GM21528 (cell line): ENCODE measurements around the gene ZNF317.

Experiments used
- ATAC-seq: cut with Tn5 transposase; IDR thresholded peaks from one replicate; pipeline ENCODE4 v1.9.1; 2021; ENCODE audit warnings: mild to moderate bottlenecking, moderate library complexity; ENCODE audit not compliant: unreplicated experiment, low FRiP score

ZNF317 gene

DNA sequence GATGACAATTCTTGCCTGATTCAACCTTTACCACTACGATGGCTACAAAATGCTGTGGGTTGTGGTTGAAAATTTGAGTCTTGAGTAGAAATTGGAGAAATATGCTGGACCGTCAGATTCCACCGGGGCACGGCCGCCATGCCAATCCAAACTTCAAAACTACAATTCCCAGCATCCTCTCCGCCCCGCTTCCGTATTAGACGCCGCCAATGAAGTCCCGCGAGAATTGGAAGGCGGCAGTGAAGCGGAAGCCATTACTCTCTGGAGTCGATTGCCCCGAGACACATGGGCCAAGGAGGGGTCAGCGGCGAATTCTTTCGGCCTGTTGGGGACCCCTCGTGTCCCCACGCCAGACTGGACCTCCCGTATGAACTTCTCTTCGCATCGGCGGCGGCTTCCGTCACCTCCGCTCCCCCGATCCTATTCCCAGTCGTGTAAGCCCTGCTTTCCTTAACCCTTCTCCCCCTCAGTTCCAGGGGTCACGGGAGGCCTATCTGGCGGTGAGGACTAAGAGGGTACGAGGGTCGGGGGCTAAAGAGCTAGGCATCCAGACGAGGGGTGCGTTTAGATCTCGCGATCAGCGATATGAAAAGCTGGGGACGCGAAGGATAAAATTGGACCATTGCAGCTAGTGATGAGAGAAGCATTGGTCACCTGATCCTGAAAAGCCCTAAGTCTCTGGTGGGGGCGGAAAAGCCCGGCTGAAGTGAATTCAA lies at the start of gene ZNF317:
ZNF317 (plus strand) TSS at position 239 of the 716 bp plus-strand sequence. CDS start 15,620 bp downstream, outside the sequence.
- peak; percentile 88 for ATAC-seq

DNA sequence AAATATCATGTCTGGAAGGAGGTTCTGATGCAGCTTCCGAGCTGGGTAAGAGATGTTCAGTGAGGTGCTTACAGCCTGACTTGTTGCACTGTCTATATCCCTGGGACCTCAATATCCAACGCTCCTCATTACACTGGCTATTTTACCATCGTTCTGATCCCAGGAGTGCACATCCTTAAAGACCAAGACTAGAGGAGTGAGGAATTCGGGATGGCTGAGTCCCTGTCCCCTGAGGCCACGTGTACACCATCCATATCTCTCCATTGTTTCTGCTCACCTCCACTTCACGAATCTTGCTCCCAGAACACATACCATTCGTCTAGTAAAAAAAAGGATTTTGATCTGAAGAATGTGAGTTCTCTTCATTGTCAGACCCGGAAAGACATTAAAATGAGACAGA lies 32.8 kb upstream of the ZNF317 start, which contains the start of gene OR7G2:
OR7G2 (minus strand) TSS at position 101 of the 400 bp plus-strand sequence. CDS start 4,232 bp downstream, outside the sequence.
- no peak for ATAC-seq

DNA sequence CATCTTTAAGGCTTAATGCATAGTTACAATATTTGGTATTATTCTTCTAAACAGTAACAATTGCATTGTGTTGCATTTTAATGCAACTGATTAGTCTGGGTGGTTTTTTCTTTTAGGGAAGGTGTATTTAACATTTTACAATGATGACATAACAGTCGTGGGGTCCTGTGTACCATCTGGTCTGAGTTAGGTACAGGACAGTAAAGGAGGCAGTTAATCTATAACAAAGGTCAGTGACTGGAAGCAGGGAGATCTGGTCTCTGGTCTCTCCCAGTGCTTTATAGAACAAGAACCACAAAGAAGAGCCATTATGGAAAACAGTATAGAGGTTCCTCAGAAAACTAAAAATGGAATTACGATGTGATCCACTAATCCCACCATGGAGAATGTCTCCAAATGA lies 30.2 kb upstream of the ZNF317 start:
- no peak for ATAC-seq

DNA sequence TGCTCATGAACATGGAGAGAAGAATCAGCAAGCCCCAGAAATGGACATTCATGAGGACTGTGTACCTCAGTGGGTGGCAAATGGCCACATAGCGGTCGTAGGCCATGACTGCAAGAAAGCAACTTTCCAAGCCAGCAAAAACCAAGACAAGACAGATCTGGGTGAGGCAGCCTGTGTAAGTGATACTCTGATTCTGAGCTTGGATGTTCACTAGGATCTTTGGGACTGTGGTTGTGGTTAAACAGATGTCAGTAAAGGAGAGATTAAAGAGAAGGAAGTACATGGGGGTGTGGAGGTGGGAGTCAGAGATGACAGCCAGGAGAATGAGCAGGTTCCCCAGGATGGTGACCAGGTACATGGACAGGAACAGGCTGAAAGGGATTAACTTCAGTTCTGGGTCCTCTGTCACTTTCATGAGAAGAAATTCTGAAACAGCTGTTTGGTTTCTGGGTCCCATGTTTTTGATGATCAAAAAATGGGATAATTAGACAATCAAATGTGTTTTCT lies 24.8 kb upstream of the ZNF317 start, which contains the start of gene OR7G1:
OR7G1 (minus strand) TSS at position 457 of the 507 bp plus-strand sequence; CDS start at position 457, 0 bp downstream.
- ATAC-seq: no peak

DNA sequence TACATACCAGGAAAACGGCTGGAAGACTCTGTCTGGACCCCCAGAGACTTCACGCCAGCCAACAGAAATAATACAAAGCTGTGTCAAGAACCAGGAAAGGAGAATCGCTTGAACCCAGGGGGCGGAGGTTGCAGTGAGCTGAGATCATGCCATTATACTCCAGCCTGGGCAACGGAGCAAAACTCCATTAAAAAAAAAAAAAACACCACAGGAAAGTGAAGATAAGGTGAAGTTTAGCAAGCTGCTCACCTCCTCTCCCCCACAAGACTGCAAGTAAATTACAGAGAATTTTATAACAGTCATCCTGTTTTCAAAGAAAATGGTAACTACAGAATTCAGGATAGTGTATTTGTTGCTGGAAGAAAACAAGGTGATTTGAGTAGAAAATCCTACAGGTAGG lies 23.6 kb upstream of the ZNF317 start:
- ATAC-seq: no peak

DNA sequence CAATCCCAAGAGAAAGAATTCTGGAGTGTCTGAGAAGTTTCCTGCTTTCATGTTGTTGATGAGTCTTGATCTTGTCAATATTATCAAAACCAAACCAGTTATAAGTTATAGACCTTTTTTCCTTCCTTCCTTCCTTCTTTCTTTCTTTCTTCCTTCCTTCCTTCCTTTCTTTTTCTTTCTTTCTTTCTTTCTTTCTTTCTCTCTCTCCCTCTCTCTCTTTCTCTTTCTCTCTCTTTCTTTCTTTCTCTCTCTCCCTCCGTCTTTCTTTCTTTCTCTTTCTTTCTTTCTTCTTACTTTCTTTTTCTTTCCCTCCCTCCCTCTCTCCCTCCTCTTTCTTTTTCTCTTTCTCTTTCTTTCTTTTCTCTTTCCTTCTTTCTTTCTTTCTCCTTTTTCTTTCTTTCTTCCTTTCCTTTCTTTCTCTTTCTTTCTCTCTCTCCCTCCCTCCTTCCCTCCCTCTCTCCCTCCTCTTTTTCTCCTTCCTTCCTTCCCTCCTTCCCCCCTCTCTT lies 13.2 kb upstream of the ZNF317 start, which contains the start of gene OR7G3:
OR7G3 (minus strand) TSS at position 51 of the 506 bp plus-strand sequence; CDS start at position 51, 0 bp downstream.
- ATAC-seq: no peak

DNA sequence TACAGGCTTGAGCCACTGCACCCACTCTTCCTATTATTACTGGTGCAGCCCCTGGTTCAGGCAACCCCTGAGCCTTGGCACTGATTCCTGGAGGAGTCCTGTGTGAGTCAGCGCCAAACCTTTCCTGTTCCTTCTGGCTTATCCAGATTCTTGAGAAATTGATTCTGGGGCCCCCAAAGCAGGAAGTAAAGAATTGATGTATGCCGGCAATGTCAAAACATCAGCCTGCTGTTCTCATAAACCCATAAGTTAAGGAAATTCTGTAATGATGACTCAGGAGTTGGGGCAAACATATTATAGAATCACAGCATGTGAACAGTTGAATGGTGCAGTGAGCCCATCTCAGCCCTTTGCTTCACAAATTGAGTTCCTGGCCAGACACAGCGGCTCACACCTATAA lies 12.0 kb upstream of the ZNF317 start:
- ATAC-seq: no peak

DNA sequence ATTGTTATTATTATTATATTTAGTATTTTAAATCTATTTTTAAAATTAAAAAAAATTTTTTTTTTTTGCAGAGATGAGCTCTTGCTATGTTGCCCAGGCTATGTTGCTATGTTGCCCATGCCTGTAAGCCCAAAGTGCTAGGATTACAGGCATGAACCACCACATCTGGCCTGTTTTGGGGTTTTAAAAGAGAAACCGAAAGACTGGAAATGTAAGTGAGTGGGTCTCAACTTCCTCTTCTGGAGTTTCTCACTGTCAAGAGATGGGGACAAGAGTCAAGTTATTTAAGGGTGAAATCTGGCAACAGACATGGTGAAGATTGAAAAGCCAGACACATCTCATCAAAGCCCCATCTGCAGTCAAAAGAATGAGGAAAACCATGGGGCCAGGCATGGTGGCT lies 9.2 kb upstream of the ZNF317 start:
- no peak for ATAC-seq

DNA sequence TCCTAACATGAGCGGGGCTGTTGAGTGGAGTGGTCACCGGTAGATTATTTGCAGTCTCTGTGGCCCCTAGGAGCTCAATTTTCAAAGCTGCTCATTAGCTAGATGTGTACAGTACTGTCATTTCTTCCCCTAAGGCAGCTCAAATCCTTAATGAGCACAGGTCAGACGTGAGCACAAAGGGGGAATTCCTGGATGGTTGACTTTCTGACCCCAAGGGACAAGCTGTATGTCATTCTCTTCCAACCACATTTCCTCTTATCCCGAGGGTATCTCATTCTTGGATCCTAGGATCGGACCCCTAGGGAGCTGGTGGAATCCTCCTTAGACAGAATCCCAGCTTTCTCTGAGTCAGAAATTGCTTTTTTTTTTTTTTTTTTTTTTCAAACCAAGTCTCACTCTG lies 7.8 kb upstream of the ZNF317 start:
- no peak for ATAC-seq

DNA sequence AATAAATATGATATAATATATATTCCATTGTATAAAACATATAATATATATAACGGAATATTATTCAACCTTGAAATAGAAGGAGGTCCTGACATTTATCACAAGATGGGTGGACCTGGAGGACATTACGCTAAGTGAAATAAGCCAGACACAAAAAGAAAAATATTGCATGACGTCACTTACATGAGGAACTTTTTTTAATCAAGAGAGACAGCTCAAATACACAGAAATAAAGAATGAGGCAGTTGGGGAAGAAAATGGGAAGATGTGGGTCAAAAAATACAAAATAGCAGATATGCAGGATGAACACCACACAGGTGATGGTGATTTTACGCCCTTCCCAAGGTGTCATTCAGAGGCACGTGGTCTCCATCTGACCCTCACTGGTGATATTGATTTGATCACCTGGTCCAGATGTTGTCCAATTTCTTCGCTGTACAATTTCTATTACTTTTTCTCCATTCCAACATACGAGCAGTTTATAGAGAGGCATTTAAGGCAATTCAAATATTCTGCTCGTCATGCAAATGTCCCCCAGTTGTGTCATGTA lies 513 bp upstream of the ZNF317 start:
- ATAC-seq: peak; percentile 30

DNA sequence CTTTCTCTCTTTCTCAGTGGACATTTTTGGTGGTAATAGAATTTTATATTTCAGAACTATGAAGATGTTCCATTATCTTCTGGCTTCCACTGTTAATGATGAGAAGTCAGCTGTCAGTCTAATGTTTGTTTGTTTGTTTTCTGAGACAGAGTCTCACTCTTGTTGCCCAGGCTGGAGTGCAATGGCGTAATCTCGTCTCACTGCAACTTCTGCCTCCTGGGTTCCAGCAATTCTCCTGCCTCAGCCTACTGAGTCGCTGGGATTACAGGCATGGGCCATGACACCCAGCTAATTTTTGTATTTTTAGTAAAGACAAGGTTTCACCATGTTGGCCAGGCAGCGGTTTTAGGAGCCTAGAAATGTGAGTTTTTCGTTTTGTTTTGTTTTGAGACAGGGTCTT lies 4.7 kb downstream of the ZNF317 start:
- no peak for ATAC-seq

DNA sequence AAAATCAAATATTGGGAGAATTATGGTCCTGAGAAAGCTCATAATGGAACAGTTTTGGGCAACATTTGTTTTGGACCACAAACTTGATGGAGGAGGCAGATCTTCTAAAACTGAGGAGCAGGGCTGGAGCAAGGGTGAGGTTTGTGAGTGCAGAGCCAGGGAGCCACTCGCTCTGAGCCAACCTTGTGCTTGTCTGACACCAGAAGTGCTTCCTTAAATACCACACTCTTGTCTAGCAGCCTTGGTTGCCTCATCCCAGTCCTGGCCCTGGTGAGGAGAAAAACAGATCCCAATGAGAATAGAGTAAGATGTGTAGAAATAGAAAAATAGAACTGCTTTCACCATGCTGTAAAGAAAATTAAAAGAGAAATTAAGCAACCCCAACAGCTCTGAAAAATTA lies 6.7 kb downstream of the ZNF317 start:
- ATAC-seq: no peak

DNA sequence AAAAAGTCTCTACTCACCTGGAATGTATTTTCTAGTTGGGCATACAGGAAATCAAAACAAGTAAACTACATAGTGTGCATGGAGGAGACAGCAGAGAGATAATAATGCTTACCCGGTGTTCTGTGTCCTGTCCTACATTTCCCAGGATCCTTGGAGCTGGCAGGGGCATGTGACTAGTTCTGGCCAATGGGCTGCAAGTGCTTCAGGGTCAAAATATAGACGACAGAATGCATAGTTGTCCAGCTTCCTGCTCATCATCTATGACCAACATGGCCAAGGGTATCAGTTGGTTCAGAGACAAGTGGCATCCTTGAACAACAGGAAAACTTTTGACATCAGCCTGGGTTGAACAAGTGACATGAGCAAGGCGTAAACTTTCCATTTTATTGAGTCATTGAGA lies 8.5 kb downstream of the ZNF317 start:
- no peak for ATAC-seq

DNA sequence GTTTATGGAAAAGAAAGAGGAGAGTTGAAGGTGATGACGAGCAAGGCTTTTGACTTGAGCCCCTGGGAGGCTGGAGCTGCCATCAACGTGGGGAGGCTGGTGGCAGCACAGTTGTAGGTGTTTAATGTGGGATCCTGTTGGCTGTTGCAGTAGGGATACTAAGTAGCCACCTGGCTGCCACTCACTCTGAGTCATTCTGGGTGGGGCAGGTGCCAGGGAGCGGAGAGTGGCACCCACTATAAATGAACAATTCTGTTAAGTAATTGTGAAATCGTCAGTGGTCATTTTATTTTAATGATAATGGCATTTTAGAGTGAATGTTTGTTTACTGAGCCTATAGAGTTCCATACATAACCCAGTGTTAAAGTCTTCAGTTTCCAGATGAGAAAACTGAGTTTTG lies 9.8 kb downstream of the ZNF317 start:
- no peak for ATAC-seq

DNA sequence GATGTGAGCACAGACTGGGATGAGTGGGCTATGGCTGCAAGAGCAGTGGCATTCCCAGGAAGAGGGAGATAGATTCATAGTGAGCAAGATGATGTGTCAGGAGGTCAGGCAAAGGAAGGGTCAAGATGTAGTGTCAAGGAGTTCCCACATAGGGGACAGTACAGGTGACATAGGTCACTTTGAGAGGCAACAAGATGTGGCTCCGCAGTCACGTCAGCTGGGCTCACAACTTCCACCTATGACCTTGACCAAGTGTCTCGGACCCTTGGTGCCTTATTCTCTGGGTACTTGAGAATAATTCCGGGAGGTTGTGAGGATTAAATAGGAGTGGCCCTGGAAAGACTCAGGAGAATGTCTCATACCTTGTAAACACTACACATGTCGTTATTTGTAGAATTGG lies 10.5 kb downstream of the ZNF317 start:
- no peak for ATAC-seq

DNA sequence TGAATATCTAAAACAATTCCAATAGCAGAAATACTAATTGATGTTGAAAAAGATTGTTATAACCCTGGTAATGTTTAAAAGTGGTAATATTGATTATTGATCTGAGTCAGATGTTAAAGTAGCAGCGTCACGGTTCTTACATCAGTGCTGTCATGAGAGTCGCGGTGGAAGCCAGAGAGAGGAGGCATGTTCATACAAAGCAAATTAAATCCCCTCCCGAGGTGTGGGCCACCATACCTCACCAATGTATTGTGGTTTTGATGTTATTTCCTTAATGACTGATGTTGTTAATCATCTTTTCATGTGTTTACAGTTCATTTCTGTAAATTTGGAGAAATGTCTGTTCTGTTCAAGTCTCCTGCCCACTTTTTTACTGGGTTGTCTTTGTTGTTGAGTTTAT lies 11.2 kb downstream of the ZNF317 start:
- ATAC-seq: no peak

DNA sequence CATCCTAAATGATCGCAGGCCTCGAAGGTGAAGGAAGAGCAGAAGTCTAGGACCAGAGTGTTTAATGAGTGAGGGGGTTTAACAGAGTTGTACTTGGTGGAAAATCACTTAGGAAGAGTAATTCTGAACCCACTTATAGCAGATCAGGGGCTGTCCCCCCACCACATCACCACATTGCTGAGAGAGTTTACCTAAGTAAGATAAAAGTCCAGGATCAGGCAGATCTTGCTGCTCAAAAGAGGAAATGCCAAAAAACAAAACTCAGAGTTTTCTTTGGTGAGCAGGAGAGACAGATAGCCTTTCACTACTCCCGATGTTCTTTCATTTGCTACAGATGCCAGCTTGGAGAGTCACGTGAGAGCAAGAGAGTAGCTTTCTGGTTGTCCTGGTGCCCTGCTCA lies 15.4 kb downstream of the ZNF317 start:
- no peak for ATAC-seq

DNA sequence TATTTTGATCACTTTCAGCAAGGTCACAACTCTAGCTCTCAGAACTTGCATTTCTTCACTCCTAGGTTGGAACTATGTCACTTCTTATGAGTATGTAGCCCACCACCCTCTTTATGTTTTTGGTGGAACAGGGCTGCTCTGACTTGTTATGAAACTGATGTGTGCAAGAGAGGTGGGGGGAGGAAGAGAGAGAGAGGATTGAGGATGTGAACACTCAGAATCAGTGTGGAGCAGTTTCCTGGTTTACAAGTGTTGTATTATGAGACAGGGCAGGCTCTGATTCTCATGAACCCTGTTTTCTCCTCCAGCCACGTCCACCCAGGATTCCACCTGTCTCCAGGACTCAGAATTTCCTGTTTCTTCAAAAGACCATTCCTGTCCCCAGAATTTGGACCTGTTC lies 16.1 kb downstream of the ZNF317 start:
- ATAC-seq: no peak

DNA sequence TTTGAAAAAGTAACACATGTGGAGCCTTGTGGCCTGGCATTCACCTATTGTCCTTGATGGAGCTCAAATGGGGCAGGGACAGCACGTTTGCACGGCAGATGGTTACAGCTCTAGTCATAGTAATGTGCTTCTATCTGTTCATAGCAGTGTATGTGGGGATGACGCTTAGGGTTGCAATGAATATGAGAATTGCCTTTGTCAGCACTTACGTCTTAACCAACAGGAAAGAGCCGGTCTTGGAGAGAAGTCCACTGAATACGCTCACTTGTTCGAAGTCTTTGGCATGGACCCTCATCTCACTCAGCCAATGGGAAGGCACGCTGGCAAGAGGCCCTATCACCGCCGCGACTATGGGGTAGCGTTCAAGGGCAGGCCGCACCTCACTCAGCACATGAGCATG lies 19.7 kb downstream of the ZNF317 start:
- no peak for ATAC-seq

DNA sequence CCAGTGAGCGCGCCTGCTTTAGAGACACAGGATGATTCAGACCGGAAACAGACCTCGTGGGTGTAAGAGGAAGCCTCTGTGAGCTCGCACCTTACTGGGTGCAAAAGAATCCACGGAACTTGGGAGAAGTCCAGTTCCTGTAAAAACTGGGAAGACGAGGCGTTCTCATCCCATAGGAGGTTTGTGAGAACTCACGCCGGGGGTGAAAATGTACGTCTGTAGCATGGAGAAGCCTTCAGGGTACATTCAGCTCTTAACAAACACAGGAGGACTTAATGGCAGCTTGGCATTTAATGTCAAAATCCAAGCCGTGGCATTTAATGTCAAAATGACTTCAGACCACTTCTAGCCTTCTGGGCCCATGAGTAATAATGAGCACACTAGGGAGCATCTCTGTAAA lies 21.2 kb downstream of the ZNF317 start:
- no peak for ATAC-seq

DNA sequence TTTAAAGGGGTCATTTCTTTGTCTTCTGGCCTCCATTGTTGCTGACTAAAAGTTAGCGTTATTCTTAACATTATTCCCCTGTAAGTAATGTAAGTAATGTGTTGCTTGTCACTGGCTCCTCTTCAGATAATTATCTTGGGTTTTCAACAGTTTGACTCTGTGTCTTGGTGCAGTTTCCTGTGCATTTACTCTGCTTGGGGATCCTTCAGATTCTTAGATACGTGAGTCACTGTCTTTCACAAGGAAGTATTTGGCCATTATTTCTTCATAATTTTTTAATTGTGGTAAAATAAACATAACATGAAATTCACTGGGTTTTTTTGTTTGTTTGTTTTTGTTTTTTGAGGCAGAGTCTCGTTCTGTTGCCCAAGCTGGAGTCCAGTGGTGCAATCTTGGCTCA lies 25.1 kb downstream of the ZNF317 start:
- ATAC-seq: no peak

DNA sequence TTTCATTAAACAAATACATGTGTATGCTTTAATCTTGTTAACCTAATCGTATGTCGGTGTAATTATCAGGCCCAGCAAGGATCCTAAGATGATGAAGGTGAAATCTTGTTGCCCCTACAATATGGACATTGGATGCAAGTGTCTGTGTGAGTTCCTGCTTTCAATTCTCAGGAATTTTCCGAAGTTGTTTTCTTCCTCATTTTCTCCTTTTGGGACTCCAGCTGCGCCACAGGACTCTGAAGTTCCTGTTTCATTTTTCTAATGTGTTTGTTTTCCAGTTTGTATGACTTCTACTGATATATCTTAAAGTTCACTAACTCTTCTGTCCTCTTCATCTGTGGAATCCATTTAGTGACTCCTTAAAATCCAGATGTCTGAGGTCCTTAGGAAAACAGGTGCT lies 26.6 kb downstream of the ZNF317 start:
- ATAC-seq: no peak
